ENCODE measurements around the gene SPECC1. TPM values are rescaled to one million over a fixed set of nuclear protein-coding genes. Genes with fewer than 3 reads are reported as not detected.

Gene SPECC1
- total and polyA plus RNA-seq, 2 donors (not counting 3 experiments of a cell fraction or from before 2014, with no cell fraction given): 5.3 to 20.4 TPM

GRCh38 chr17:20313891-20314290, 304.7 kb downstream of the SPECC1 start:
- no peaks in the 10 kb centered on the region for H3K9me1 ChIP-seq (replicated peaks; ENCODE audit: control insufficient read depth, extremely low read depth, insufficient read depth, low read length)
- intact Hi-C loops (cut with micrococcal nuclease): no loop called here

DNA sequence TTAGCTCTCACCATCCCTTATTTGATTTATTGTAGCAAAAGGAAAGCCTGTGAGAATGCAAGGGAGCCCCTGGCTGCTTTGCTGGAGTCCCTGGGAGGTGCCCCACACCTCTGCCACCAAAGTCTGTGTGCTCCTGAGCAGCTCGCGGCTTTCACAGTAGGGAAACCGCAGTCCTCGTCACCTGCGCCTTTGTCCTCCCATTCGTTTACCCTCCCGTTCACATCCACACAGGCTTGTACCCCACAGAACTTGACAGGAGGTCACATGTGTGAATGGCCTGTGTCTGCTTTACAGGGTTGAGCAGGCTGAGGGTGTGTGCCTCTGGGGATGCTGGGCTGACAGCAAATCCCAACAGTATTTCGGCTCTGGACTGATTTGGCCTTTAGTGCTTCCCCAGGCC, 305.7 kb downstream of the SPECC1 start:
- Histone ChIP-seq H3K36me3 (ENCODE audit: control insufficient read depth in 2 of 2, extremely low read depth in 1 of 2, insufficient read depth in 2 of 2, low read length in 2 of 2) (no peaks in the 10 kb centered on the region), H4K20me1 (replicated peaks; ENCODE audit: control insufficient read depth, extremely low read depth, insufficient read depth, low read length) (no peaks in the 10 kb centered on the region), H3K4me2 (ENCODE audit: insufficient read depth, low read length) (no peak overlapping the region), H3K9me1 (replicated peaks; ENCODE audit: control insufficient read depth, extremely low read depth, insufficient read depth, low read length) (no peaks in the 10 kb centered on the region), H3K79me2 (ENCODE audit: control insufficient read depth, insufficient read depth, low read length) (no peaks in the 10 kb centered on the region), H3K9ac (replicated peaks; ENCODE audit: extremely low read depth, insufficient read depth, low read length) (no peak overlapping the region), H3K27me3 (ENCODE audit: control insufficient read depth in 2 of 2, insufficient read depth in 2 of 2, low read length in 2 of 2) (no peaks in the 10 kb centered on the region), H3K4me3 (replicated peaks in 1 of 3; ENCODE audit: insufficient read depth in 1 of 3, low read depth in 1 of 3, low read length in 3 of 3) (no peak overlapping the region), H3K9me3 (replicated peaks; ENCODE audit: control insufficient read depth, insufficient read depth, low read length) (no peaks in the 10 kb centered on the region), H3K4me1 (ENCODE audit: control insufficient read depth, extremely low read depth, insufficient read depth, low read length) (no peaks in the 10 kb centered on the region), H3K27ac (ENCODE audit: insufficient read depth, low read depth, low read length) (no peak overlapping the region), H2AFZ (ENCODE audit: low read depth, low read length) (no peak overlapping the region)
- no peak for DNase-seq (ENCODE audit: low read depth, low spot score)
- FAIRE-seq: no peak
- no peak for TF ChIP-seq POLR2AphosphoS5 (IDR thresholded peaks at IDR 0.05; ENCODE audit: insufficient read depth, low read depth, low read length)
- TF ChIP-seq FOS (IDR thresholded peaks at IDR 0.05; ENCODE audit: borderline replicate concordance, insufficient read depth, low read length): no peak
- TF ChIP-seq POLR2A (IDR thresholded peaks at IDR 0.05; ENCODE audit: low read depth, low read length): no peak
- TF ChIP-seq EZH2 (IDR thresholded peaks at IDR 0.05; ENCODE audit: borderline replicate concordance, low read depth, low read length, severe bottlenecking): no peak
- no peak for TF ChIP-seq JUN (IDR thresholded peaks at IDR 0.05; ENCODE audit: borderline replicate concordance, insufficient read depth, insufficient read length, low read depth)
- TF ChIP-seq GATA2 (IDR thresholded peaks at IDR 0.05; ENCODE audit: insufficient read depth, insufficient read length, low read depth, low read length): no peak
- TF ChIP-seq, protein P1, sequence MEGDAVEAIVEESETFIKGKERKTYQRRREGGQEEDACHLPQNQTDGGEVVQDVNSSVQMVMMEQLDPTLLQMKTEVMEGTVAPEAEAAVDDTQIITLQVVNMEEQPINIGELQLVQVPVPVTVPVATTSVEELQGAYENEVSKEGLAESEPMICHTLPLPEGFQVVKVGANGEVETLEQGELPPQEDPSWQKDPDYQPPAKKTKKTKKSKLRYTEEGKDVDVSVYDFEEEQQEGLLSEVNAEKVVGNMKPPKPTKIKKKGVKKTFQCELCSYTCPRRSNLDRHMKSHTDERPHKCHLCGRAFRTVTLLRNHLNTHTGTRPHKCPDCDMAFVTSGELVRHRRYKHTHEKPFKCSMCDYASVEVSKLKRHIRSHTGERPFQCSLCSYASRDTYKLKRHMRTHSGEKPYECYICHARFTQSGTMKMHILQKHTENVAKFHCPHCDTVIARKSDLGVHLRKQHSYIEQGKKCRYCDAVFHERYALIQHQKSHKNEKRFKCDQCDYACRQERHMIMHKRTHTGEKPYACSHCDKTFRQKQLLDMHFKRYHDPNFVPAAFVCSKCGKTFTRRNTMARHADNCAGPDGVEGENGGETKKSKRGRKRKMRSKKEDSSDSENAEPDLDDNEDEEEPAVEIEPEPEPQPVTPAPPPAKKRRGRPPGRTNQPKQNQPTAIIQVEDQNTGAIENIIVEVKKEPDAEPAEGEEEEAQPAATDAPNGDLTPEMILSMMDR (IDR thresholded peaks at IDR 0.05; ENCODE audit: extremely low read depth in 1 of 2, insufficient read depth in 1 of 2, low read depth in 1 of 2, low read length in 2 of 2): no peak
- TF ChIP-seq MYC (IDR thresholded peaks at IDR 0.05; ENCODE audit: low read depth, low read length): no peak
- TF ChIP-seq, protein P2, sequence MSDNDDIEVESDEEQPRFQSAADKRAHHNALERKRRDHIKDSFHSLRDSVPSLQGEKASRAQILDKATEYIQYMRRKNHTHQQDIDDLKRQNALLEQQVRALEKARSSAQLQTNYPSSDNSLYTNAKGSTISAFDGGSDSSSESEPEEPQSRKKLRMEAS (IDR thresholded peaks at IDR 0.05; ENCODE audit: insufficient read depth, insufficient read length): no peak
- CTCF ChIA-PET: interaction anchor here (0.6 kb wide), 1 partner anchor 29 kb away, joined by 4 read pairs; no protein-coding TSS in a partner anchor
- intact Hi-C loops (cut with micrococcal nuclease) (no loop called here), dilution Hi-C loops (cut with MboI; ENCODE audit: extremely low pct_ligation_motif_present, low sequenced_read_pairs) (no loop called here)
- BruUV-seq (replicated peaks): no TSS peak
- POLR2A ChIA-PET: no interaction called here

More at GRCh38 chr17:20313891-20314290, 304.7 kb downstream of the SPECC1 start:
- POLR2A ChIA-PET: no interaction called here
- CTCF ChIA-PET: interaction anchor here (0.7 kb wide), 1 partner anchor 33 kb away, joined by 3 read pairs; no protein-coding TSS in a partner anchor
- H3K4me2 ChIP-seq (ENCODE audit: insufficient read depth, low read length): no peak overlapping the region
- H3K4me1 ChIP-seq (ENCODE audit: control insufficient read depth, extremely low read depth, insufficient read depth, low read length): no peaks in the 10 kb centered on the region
- no peaks in the 10 kb centered on the region for H3K27me3 ChIP-seq (ENCODE audit: control insufficient read depth in 2 of 2, insufficient read depth in 2 of 2, low read length in 2 of 2)
- no peaks in the 10 kb centered on the region for H3K9me3 ChIP-seq (replicated peaks; ENCODE audit: control insufficient read depth, insufficient read depth, low read length)
- no peaks in the 10 kb centered on the region for H3K36me3 ChIP-seq (ENCODE audit: control insufficient read depth in 2 of 2, extremely low read depth in 1 of 2, insufficient read depth in 2 of 2, low read length in 2 of 2)
- H3K79me2 ChIP-seq (ENCODE audit: control insufficient read depth, insufficient read depth, low read length): no peaks in the 10 kb centered on the region
- H2AFZ ChIP-seq (ENCODE audit: low read depth, low read length): no peak overlapping the region
- FAIRE-seq: no peak
- no peak overlapping the region for H3K4me3 ChIP-seq (replicated peaks in 1 of 3; ENCODE audit: insufficient read depth in 1 of 3, low read depth in 1 of 3, low read length in 3 of 3)
- no peak for DNase-seq (ENCODE audit: low read depth, low spot score)
- no peak overlapping the region for H3K27ac ChIP-seq (ENCODE audit: insufficient read depth, low read depth, low read length)
- H3K9ac ChIP-seq (replicated peaks; ENCODE audit: extremely low read depth, insufficient read depth, low read length): no peak overlapping the region
- TF ChIP-seq MYC (IDR thresholded peaks at IDR 0.05; ENCODE audit: low read depth, low read length) (no peak), JUN (IDR thresholded peaks at IDR 0.05; ENCODE audit: borderline replicate concordance, insufficient read depth, insufficient read length, low read depth) (no peak)
- BruUV-seq (replicated peaks): no TSS peak
- H4K20me1 ChIP-seq (replicated peaks; ENCODE audit: control insufficient read depth, extremely low read depth, insufficient read depth, low read length): no peaks in the 10 kb centered on the region
- dilution Hi-C loops (cut with MboI; ENCODE audit: extremely low pct_ligation_motif_present, low sequenced_read_pairs): no loop called here
